RWPE1 (cell line): ENCODE measurements around the gene SYDE1.
A peak's percentile ranks its signal among the peaks of the same experiment; 100 is the strongest.

Source experiments
- CTCF ChIA-PET: fragments of 350-600 bp; sonication (Branson Sonifier 250); formaldehyde crosslinking; extraction: SDS; loops from one replicate; lab custom pipeline; 2021; lab: Yijun Ruan, JAX
- POLR2A ChIA-PET: fragments of 400-600 bp; formaldehyde crosslinking; extraction: SDS; loops from one replicate; lab custom pipeline; 2020; ENCODE audit warnings: antibody characterized with exemption; ENCODE audit not compliant: low non-redundant PET; lab: Yijun Ruan, JAX
- DNase-seq: peaks from one replicate; pipeline ENCODE4 v3.0.0; 2012; ENCODE audit warnings: low spot score
- H3K27ac ChIP-seq: fragments of 450-650 bp; 2 replicates; pipeline ENCODE4 v1.5.1; 2017
- TF ChIP-seq, protein P1 (sequence below): fragments of 450-650 bp; conservative IDR thresholded peaks from 2 replicates; pipeline ENCODE4 v1.5.1; 2017; ENCODE audit warnings: low read depth, mild to moderate bottlenecking

Gene SYDE1

GRCh38 chr19:15108145-15108844 lies 1.1 kb downstream of the SYDE1 start:
- POLR2A ChIA-PET: no interaction called here
- DNase-seq: no peak
- CTCF ChIA-PET: interaction anchor here (0.5 kb wide), 1 partner anchor 306 kb away, joined by 3 read pairs; no protein-coding TSS in a partner anchor
- peak overlapping the region; percentile 90 for H3K27ac ChIP-seq
- TF ChIP-seq, protein P1, sequence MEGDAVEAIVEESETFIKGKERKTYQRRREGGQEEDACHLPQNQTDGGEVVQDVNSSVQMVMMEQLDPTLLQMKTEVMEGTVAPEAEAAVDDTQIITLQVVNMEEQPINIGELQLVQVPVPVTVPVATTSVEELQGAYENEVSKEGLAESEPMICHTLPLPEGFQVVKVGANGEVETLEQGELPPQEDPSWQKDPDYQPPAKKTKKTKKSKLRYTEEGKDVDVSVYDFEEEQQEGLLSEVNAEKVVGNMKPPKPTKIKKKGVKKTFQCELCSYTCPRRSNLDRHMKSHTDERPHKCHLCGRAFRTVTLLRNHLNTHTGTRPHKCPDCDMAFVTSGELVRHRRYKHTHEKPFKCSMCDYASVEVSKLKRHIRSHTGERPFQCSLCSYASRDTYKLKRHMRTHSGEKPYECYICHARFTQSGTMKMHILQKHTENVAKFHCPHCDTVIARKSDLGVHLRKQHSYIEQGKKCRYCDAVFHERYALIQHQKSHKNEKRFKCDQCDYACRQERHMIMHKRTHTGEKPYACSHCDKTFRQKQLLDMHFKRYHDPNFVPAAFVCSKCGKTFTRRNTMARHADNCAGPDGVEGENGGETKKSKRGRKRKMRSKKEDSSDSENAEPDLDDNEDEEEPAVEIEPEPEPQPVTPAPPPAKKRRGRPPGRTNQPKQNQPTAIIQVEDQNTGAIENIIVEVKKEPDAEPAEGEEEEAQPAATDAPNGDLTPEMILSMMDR: no peak

GRCh38 chr19:15108845-15109767 lies 1.9 kb downstream of the SYDE1 start:
- TF ChIP-seq, protein P1: no peak
- peak overlapping the region; percentile 90 for H3K27ac ChIP-seq
- ChIA-PET CTCF (no interaction called here), POLR2A (no interaction called here)
- DNase-seq: no peak

DNA sequence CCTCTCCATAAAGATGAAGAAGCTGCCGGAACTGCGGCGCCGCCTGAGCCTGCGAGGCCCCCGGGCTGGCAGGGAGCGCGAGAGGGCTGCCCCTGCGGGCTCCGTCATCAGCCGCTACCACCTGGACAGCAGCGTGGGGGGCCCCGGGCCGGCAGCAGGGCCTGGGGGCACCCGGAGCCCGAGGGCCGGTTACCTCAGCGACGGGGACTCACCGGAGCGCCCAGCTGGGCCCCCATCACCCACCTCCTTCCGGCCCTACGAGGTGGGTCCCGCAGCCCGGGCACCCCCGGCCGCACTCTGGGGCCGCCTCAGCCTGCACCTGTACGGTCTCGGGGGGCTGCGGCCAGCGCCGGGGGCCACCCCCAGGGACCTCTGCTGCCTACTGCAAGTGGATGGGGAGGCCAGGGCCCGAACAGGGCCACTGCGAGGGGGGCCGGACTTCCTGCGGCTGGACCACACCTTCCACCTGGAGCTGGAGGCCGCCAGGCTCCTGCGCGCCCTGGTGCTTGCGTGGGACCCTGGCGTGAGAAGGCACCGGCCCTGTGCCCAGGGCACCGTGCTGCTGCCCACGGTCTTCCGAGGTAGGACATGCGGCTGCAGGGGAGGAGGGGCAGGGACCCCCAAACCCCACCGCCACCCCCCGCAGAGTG lies 2.7 kb downstream of the SYDE1 start:
- H3K27ac ChIP-seq: peak overlapping the region; percentile 90

DNA sequence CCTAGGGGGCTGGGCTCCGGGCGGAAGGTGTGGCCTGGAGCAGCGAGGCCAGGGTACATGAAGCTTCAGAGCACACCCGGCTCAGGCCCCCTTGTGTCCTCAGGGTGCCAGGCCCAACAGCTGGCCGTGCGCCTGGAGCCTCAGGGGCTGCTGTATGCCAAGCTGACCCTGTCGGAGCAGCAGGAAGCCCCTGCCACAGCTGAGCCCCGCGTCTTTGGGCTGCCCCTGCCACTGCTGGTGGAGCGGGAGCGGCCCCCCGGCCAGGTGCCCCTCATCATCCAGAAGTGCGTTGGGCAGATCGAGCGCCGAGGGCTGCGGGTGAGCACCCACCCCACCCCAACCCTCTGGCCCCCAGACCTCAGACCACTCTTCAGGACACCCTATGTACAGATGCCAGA lies 3.2 kb downstream of the SYDE1 start:
- POLR2A ChIA-PET: interaction anchor here (0.6 kb wide), 1 partner anchor 21 kb away, joined by 3 read pairs; no protein-coding TSS in a partner anchor
- CTCF ChIA-PET: no interaction called here
- TF ChIP-seq, protein P1: no peak
- peak overlapping the region; percentile 90 for H3K27ac ChIP-seq
- no peak for DNase-seq

More for the DNA sequence above, 2.7 kb downstream of the SYDE1 start:
- TF ChIP-seq, protein P1: no peak
- POLR2A ChIA-PET: no interaction called here
- DNase-seq: no peak
- CTCF ChIA-PET: no interaction called here

DNA sequence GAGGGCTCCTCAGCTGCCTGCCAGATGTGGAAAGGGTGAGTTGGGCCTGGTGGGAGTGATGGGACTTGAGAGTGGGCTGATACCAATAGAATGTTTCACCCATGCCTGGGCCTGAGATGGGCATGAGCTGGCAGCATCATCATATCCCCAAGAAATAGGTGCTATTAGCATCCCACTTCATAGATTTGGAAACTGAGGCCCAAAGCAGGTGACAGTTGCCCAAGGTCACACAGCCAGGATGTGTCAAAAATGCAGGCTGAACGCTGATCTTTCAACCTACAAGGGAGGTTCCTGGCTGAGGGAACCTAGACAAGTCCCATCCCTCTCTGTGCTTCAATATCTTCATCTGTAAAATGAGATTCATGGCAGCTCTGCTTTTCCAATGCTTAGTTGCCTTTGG lies 4.6 kb downstream of the SYDE1 start:
- TF ChIP-seq, protein P1: no peak
- ChIA-PET CTCF (interaction anchor here (0.6 kb wide), 2 partner anchors 18 to 533 kb away, joined by 3 to 4 read pairs; no protein-coding TSS in a partner anchor), POLR2A (no interaction called here)
- DNase-seq: no peak
- H3K27ac ChIP-seq: peak overlapping the region; percentile 90

DNA sequence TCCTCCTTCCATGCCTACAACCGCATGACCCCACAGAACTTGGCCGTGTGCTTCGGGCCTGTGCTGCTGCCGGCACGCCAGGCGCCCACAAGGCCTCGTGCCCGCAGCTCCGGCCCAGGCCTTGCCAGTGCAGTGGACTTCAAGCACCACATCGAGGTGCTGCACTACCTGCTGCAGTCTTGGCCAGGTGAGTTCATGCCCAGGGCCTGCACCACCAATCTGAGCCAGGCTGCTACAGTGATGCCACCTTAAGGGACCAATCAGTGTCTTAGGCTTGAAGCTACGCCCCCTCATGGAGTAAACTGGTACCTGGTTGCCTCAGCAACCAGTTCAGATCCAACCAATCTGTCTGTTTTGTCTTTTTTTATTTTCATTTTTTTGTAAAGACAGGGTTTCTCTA lies 5.2 kb downstream of the SYDE1 start:
- DNase-seq: no peak
- TF ChIP-seq, protein P1: no peak
- CTCF ChIA-PET: interaction anchor here (0.6 to 1.3 kb wide), 3 partner anchors 11 to 534 kb away, joined by 3 to 5 read pairs (median 3); no protein-coding TSS in a partner anchor
- POLR2A ChIA-PET: interaction anchor here (0.6 kb wide), 1 partner anchor 20 kb away, joined by 3 read pairs; no protein-coding TSS in a partner anchor
- peak overlapping the region; percentile 57 for H3K27ac ChIP-seq
